Erythroblast (primary cell): ENCODE results near the gene PAK1.

Experiments used
- DNase-seq, 2 experiments: peaks; one replicate each; lab custom pipeline; 2025; lab: John Stamatoyannopoulos, UW
- GATA1 ChIP-seq: IDR thresholded peaks from 2 replicates; pipeline ENCODE4 v1.6.1; 2011; ENCODE audit warnings: low read depth, mild to moderate bottlenecking, control low read depth, low read length, moderate library complexity
- POLR2A ChIP-seq: IDR thresholded peaks from 2 replicates; pipeline ENCODE4 v1.6.1; 2011; ENCODE audit warnings: mild to moderate bottlenecking, low read length

PAK1 gene

GRCh38 chr11:77299528-77299993, 174.3 kb downstream of the PAK1 start:
- peak; percentile 81 to 91 for DNase-seq
- no peak for TF ChIP-seq GATA1
- TF ChIP-seq POLR2A: no peak

GRCh38 chr11:77294040-77294439, 179.9 kb downstream of the PAK1 start:
- DNase-seq: no peak
- no peak for TF ChIP-seq GATA1
- TF ChIP-seq POLR2A: no peak

- no peak for DNase-seq
- TF ChIP-seq GATA1 (no peak), POLR2A (no peak)
Measured at GRCh38 chr11:77289737-77290136, 184.2 kb downstream of the PAK1 start.

- no peak for TF ChIP-seq POLR2A
- TF ChIP-seq GATA1: no peak
- DNase-seq: no peak
Measured at GRCh38 chr11:77287615-77288273, 186.2 kb downstream of the PAK1 start.

- no peak for DNase-seq
- TF ChIP-seq POLR2A (no peak), GATA1 (no peak)
Measured at GRCh38 chr11:77287136-77287535, 186.8 kb downstream of the PAK1 start.

GRCh38 chr11:77284476-77285468, 189.1 kb downstream of the PAK1 start:
- no peak for DNase-seq
- TF ChIP-seq GATA1 (no peak), POLR2A (no peak)

- DNase-seq: no peak
- TF ChIP-seq POLR2A: no peak
- no peak for TF ChIP-seq GATA1
Measured at GRCh38 chr11:77283101-77283500, 190.8 kb downstream of the PAK1 start.

- no peak for DNase-seq
- no peak for TF ChIP-seq POLR2A
- no peak for TF ChIP-seq GATA1
Measured at GRCh38 chr11:77278595-77279506, 195.0 kb downstream of the PAK1 start.

GRCh38 chr11:77276271-77276670, 197.6 kb downstream of the PAK1 start:
- TF ChIP-seq POLR2A: no peak
- TF ChIP-seq GATA1: no peak
- no peak for DNase-seq
